SK-N-SH (cell line): Measurements from ENCODE around the gene SYT17. TPM values are rescaled to one million over a fixed set of nuclear protein-coding genes. Genes with fewer than 3 reads are reported as not detected.

Experiments used
- CTCF ChIA-PET: fragments of 300-600, 350-600 bp; formaldehyde crosslinking; extraction: SDS; loops from one replicate; lab custom pipeline; 2021; lab: Yijun Ruan, JAX
- POLR2A ChIA-PET: fragments of 350-600 bp; sonication (Branson Sonifier 250); formaldehyde crosslinking; extraction: SDS; loops from one replicate; lab custom pipeline; 2020; ENCODE audit warnings: antibody characterized with exemption, inconsistent platforms; lab: Yijun Ruan, JAX
- DNase-seq: peaks from one replicate; pipeline ENCODE4 v3.0.0; 2012
- H2AFZ ChIP-seq: fragments of 200-600 bp; sonication (generic); 2 replicates; pipeline ENCODE4 v1.8.1; 2016; ENCODE audit warnings: antibody characterized with exemption, mild to moderate bottlenecking, low read depth
- H3F3A ChIP-seq: fragments of 200-600 bp; sonication (generic); replicated peaks from 2 replicates; pipeline ENCODE3; 2016; ENCODE audit warnings: antibody characterized with exemption, mild to moderate bottlenecking; ENCODE audit not compliant: insufficient read depth
- H3K27ac ChIP-seq, 2 experiments: fragments of 200-500 bp in 1 of 2; fragments of 200-600 bp in 1 of 2; sonication (Bioruptor generic) in 1 of 2; sonication (generic), shearing (Covaris generic) in 1 of 2; 2 replicates each; pipeline versions ENCODE4 v1.5.1 to v1.6.1; 2014 to 2016; ENCODE audit warnings: low read depth in 2 of 2, inconsistent platforms in 1 of 2, low read length in 1 of 2, mild to moderate bottlenecking in 1 of 2, mixed read lengths in 1 of 2
- H3K27me3 ChIP-seq: fragments of 200-600 bp; sonication (generic), shearing (Covaris generic); 2 replicates; pipeline ENCODE4 v1.6.1; 2016; ENCODE audit warnings: mixed run types; ENCODE audit not compliant: insufficient read depth
- H3K36me3 ChIP-seq, 2 experiments: fragments of 200-500 bp in 1 of 2; fragments of 200-600 bp in 1 of 2; sonication (Bioruptor generic) in 1 of 2; sonication (generic) in 1 of 2; replicated peaks in 1 of 2; 2 replicates each; pipeline versions ENCODE3 to v1.5.1; 2014 to 2016; ENCODE audit warnings: low read length in 1 of 2, mild to moderate bottlenecking in 1 of 2; ENCODE audit not compliant: insufficient read depth in 2 of 2, control insufficient read depth in 1 of 2
- H3K4me1 ChIP-seq, 2 experiments: fragments of 200-500 bp in 1 of 2; fragments of 200-600 bp in 1 of 2; sonication (Bioruptor generic) in 1 of 2; sonication (generic), shearing (Covaris generic) in 1 of 2; 2 replicates each; pipeline versions ENCODE4 v1.5.1 to v1.6.1; 2014 to 2016; ENCODE audit warnings: low read depth in 1 of 2, low read length in 1 of 2, mixed run types in 1 of 2; ENCODE audit not compliant: insufficient read depth in 2 of 2, control insufficient read depth in 1 of 2
- H3K4me2 ChIP-seq: fragments of 200-600 bp; sonication (generic), shearing (Covaris generic); 2 replicates; pipeline ENCODE4 v1.6.1; 2017; ENCODE audit warnings: mixed run types
- H3K4me3 ChIP-seq, 2 experiments: fragments of 200-500 bp in 1 of 2; fragments of 200-600 bp in 1 of 2; sonication (Bioruptor generic) in 1 of 2; sonication (generic), shearing (Covaris generic) in 1 of 2; 2 replicates each; pipeline versions ENCODE4 v1.5.1 to v1.8.1; 2014 to 2016; ENCODE audit warnings: low read depth in 2 of 2, inconsistent platforms in 1 of 2, low read length in 1 of 2, mild to moderate bottlenecking in 1 of 2, mixed read lengths in 1 of 2, moderate library complexity in 1 of 2
- H3K79me2 ChIP-seq: fragments of 200-600 bp; sonication (generic); 2 replicates; pipeline ENCODE4 v1.8.1; 2017; ENCODE audit warnings: mild to moderate bottlenecking; ENCODE audit not compliant: insufficient read depth
- H3K9ac ChIP-seq: fragments of 200-600 bp; sonication (generic); 2 replicates; pipeline ENCODE4 v1.6.1; 2017; ENCODE audit warnings: mixed run types
- H3K9me2 ChIP-seq: fragments of 200-600 bp; sonication (generic); 2 replicates; pipeline ENCODE4 v1.6.1; 2017; ENCODE audit warnings: mixed run types
- H3K9me3 ChIP-seq: fragments of 200-600 bp; sonication (generic); 2 replicates; pipeline ENCODE4 v1.6.1; 2017; ENCODE audit warnings: mixed run types, mild to moderate bottlenecking, moderate library complexity
- H4K20me1 ChIP-seq: fragments of 200-600 bp; sonication (generic); 2 replicates; pipeline ENCODE4 v1.6.1; 2017; ENCODE audit warnings: mild to moderate bottlenecking, mixed run types; ENCODE audit not compliant: insufficient read depth
- ELF1 ChIP-seq: IDR thresholded peaks from 2 replicates; pipeline ENCODE4 v1.4.0; 2012
- IRF3 ChIP-seq: fragments of 150-350 bp; IDR thresholded peaks from 2 replicates; pipeline ENCODE4 v1.6.1; 2016; ENCODE audit warnings: mild to moderate bottlenecking, low read depth, low read length
- MXI1 ChIP-seq: IDR thresholded peaks from 2 replicates; pipeline ENCODE4 v1.6.1; 2012; ENCODE audit warnings: mild to moderate bottlenecking, low read depth, low read length, improper control_type of control experiment
- NRF1 ChIP-seq: IDR thresholded peaks from 2 replicates; pipeline ENCODE4 v1.6.1; 2012; ENCODE audit warnings: low read depth, mild to moderate bottlenecking, low read length
- PBX3 ChIP-seq: IDR thresholded peaks from 2 replicates; pipeline ENCODE4; 2012
- RCOR1 ChIP-seq: fragments of 150-350 bp; IDR thresholded peaks from 2 replicates; pipeline ENCODE4 v1.6.1; 2017; ENCODE audit warnings: antibody characterized with exemption, low read length
- REST ChIP-seq: IDR thresholded peaks from 2 replicates; pipeline ENCODE4 v1.6.1; 2012; ENCODE audit warnings: mild to moderate bottlenecking, low read depth, low read length, moderate library complexity
- RFX5 ChIP-seq: IDR thresholded peaks from 2 replicates; pipeline ENCODE4 v1.6.1; 2012; ENCODE audit warnings: mild to moderate bottlenecking, improper control_type of control experiment, low read length
- SMC3 ChIP-seq: IDR thresholded peaks from 2 replicates; pipeline ENCODE4 v1.6.1; 2012; ENCODE audit warnings: low read depth, low read length, improper control_type of control experiment
- USF1 ChIP-seq: IDR thresholded peaks from 2 replicates; pipeline ENCODE4 v1.4.0; 2012; ENCODE audit warnings: low read depth, borderline replicate concordance
- USF2 ChIP-seq: fragments of 150-350 bp; IDR thresholded peaks from 2 replicates; pipeline ENCODE4 v1.6.1; 2017; ENCODE audit warnings: antibody characterized with exemption, low read length, low read depth, borderline replicate concordance
- ZBTB33 ChIP-seq: IDR thresholded peaks from 2 replicates; pipeline ENCODE4 v1.4.0; 2012; ENCODE audit warnings: low read depth, borderline replicate concordance
- WGBS: methylation state at CpG from one replicate; pipeline ENCODE4 v1.1.6; 2017; ENCODE audit warnings: low lambda C conversion rate; 5-methylcytosine and 5-hydroxymethylcytosine counted together
- polyA plus RNA-seq, 3 experiments: library from polyadenylated mRNA; depleted of rRNA; stranded (reverse); fragments of >200 nt; gene quantifications; 2 replicates each; pipeline ENCODE4 v1.2.3, GENCODE V29; 2012

SYT17 gene
- polyA plus RNA-seq, 1 of the 3 experiments (the other 2 are of a cell fraction) = 0.21 TPM

GRCh38 chr16:19266774-19267173 lies 98.7 kb downstream of the SYT17 start:
- H3K9me2 ChIP-seq = no peaks in the 10 kb centered on the region
- DNase-seq = no peak
- TF ChIP-seq ZBTB33 (no peak), USF1 (no peak), RCOR1 (no peak), IRF3 (no peak), MXI1 (no peak), SMC3 (no peak), PBX3 (no peak)
- H3K36me3 ChIP-seq = no peaks in the 10 kb centered on the region
- no peak overlapping the region for H3K27ac ChIP-seq
- H3F3A ChIP-seq = no peaks in the 10 kb centered on the region
- no peaks in the 10 kb centered on the region for H3K79me2 ChIP-seq
- H3K9me3 ChIP-seq = no peaks in the 10 kb centered on the region
- 67% methylated on average over 11 of the region's 11 CpGs for WGBS
- no peak overlapping the region for H3K9ac ChIP-seq
- no peak overlapping the region for H3K4me3 ChIP-seq
- H3K4me1 ChIP-seq = no peaks in the 10 kb centered on the region
- H3K27me3 ChIP-seq = no peaks in the 10 kb centered on the region
- H3K4me2 ChIP-seq = no peak overlapping the region
- H2AFZ ChIP-seq = no peak overlapping the region
- ChIA-PET CTCF (no interaction called here), POLR2A (no interaction called here)
- no peaks in the 10 kb centered on the region for H4K20me1 ChIP-seq

- H4K20me1 ChIP-seq = no peaks in the 10 kb centered on the region
- no peak overlapping the region for H3K9ac ChIP-seq
- H3F3A ChIP-seq = no peaks in the 10 kb centered on the region
- no peaks in the 10 kb centered on the region for H3K9me3 ChIP-seq
- no peak overlapping the region for H3K4me3 ChIP-seq
- no peaks in the 10 kb centered on the region for H3K4me1 ChIP-seq
- no peak overlapping the region for H2AFZ ChIP-seq
- no peaks in the 10 kb centered on the region for H3K27me3 ChIP-seq
- 19% methylated on average over 2 of the region's 2 CpGs for WGBS
- H3K27ac ChIP-seq = no peak overlapping the region
- H3K4me2 ChIP-seq = no peak overlapping the region
- ChIA-PET POLR2A (no interaction called here), CTCF (no interaction called here)
- DNase-seq = no peak
- no peaks in the 10 kb centered on the region for H3K9me2 ChIP-seq
- no peaks in the 10 kb centered on the region for H3K79me2 ChIP-seq
- no peaks in the 10 kb centered on the region for H3K36me3 ChIP-seq
- TF ChIP-seq USF2 (no peak), ZBTB33 (no peak), ELF1 (no peak), REST (no peak), NRF1 (no peak), IRF3 (no peak), RFX5 (no peak)
Measured at GRCh38 chr16:19269098-19269497, 101.1 kb downstream of the SYT17 start.
